ENCODE results near the gene MAD1L1.

Gene MAD1L1

GRCh38 chr7:2100278-2101208 lies 132.2 kb downstream of the MAD1L1 start:
- DNase-seq (ENCODE audit: insufficient read length) (peak; percentile 63), FAIRE-seq (peak; percentile 96)
- no peak for TF ChIP-seq TAF1 (IDR thresholded peaks at IDR 0.05; ENCODE audit: borderline replicate concordance, low read depth, low read length)

DNA sequence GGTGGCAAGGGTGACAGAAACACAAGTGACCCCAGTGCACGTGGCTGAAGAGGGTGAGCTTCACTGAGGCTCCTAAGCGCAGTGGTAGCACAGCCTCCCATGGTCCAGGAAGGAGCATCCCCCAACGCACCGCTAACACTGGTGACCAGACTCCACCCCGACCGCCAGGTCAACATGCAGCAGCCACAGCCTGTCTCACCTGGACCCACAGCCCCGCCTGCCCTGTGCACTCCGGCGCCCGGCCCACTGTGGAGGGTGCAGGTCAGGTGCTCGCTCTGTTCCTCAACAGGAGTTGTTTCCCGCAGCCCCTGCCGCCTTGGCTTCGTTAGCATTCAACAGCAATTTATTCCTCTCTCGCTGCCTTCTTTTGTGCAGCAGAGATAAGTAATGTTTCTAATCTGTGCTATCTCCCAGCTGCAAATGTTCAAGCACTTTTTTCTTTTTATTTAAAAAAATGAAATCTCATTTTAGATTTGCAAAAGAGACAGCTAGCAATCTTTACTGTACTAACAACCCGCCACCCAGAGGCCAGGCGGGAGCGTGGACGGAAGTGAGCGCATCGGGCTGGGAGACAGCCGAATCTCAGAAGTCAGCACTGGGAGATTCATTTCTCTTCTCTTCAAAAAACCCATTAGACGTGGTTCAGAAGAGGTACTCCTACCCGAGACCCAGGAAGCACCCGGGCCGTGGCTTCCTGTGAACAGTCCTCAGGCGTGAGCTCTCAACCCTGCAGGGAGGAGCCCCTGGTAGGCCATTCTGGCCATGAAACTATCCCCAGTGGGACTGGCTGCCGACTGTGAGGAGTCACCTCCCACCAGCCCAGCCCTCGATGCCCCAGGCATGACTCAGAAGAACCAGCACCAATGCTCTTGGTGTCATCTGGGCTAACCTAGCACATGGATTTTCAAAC lies 133.4 kb downstream of the MAD1L1 start:
- TF ChIP-seq TAF1 (IDR thresholded peaks at IDR 0.05; ENCODE audit: borderline replicate concordance, low read depth, low read length): no peak
- TF ChIP-seq POLR2AphosphoS5 (IDR thresholded peaks at IDR 0.05; ENCODE audit: low read depth, low read length): no peak
- TF ChIP-seq POLR2A (IDR thresholded peaks at IDR 0.05; ENCODE audit: low read depth, low read length): no peak
- DNase-seq (ENCODE audit: insufficient read length) (peak; percentile 50), FAIRE-seq (peak; percentile 71)

DNA sequence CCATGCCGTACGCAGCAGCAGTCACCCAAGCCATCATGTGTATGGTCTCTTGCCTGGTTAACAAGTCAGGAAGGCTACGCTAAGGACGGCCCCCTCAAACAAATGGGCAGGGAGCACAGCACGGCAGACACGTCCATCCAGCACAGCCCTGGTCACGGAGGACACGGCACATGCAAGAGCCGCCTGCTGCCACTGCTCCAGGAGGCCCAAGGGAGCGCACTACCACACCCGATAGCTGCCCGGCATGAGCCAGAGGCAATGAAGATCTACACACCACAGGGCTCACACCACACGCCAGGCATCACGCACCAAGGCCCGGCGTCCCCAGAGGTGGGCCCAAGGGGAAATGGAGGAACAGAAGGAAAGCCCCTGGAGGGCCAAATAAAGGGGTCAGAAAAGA lies 134.2 kb downstream of the MAD1L1 start:
- FAIRE-seq (no peak), DNase-seq (ENCODE audit: insufficient read length) (no peak)
- TF ChIP-seq POLR2A (IDR thresholded peaks at IDR 0.05; ENCODE audit: low read depth, low read length): no peak
- TF ChIP-seq TAF1 (IDR thresholded peaks at IDR 0.05; ENCODE audit: borderline replicate concordance, low read depth, low read length): no peak
- TF ChIP-seq POLR2AphosphoS5 (IDR thresholded peaks at IDR 0.05; ENCODE audit: low read depth, low read length): no peak

DNA sequence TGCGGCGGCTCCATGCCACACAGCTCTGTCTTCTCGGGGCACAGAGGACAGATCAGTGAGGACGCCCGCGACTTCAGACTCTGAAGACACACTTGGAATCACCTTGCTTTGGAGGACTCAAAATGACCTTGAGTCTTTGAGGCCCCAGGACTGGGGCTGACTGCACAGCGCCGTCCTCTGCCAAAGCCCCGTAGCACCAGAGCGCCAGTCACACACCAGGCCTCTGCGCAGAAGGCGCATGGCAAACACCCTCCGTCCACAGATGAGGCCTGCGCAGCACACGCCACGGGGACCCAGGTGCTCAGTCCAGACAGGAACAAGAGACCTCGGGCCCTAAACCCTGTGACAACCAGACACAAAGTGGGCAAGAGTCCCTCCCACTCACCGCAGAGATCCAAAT lies 134.7 kb downstream of the MAD1L1 start:
- no peak for DNase-seq (ENCODE audit: insufficient read length)
- TF ChIP-seq TAF1 (IDR thresholded peaks at IDR 0.05; ENCODE audit: borderline replicate concordance, low read depth, low read length): no peak
- no peak for FAIRE-seq

GRCh38 chr7:2097492-2097891 lies 135.3 kb downstream of the MAD1L1 start:
- DNase-seq (ENCODE audit: insufficient read length) (no peak), FAIRE-seq (no peak)
- no peak for TF ChIP-seq TAF1 (IDR thresholded peaks at IDR 0.05; ENCODE audit: borderline replicate concordance, low read depth, low read length)
- TF ChIP-seq POLR2AphosphoS5 (IDR thresholded peaks at IDR 0.05; ENCODE audit: low read depth, low read length): no peak
- no peak for TF ChIP-seq POLR2A (IDR thresholded peaks at IDR 0.05; ENCODE audit: low read depth, low read length)

- TF ChIP-seq POLR2AphosphoS5 (IDR thresholded peaks at IDR 0.05; ENCODE audit: low read depth, low read length): no peak
- no peak for TF ChIP-seq POLR2A (IDR thresholded peaks at IDR 0.05; ENCODE audit: low read depth, low read length)
- no peak for TF ChIP-seq TAF1 (IDR thresholded peaks at IDR 0.05; ENCODE audit: borderline replicate concordance, low read depth, low read length)
- DNase-seq (ENCODE audit: insufficient read length) (no peak), FAIRE-seq (no peak)
Measured at GRCh38 chr7:2096692-2097387, 135.9 kb downstream of the MAD1L1 start.

DNA sequence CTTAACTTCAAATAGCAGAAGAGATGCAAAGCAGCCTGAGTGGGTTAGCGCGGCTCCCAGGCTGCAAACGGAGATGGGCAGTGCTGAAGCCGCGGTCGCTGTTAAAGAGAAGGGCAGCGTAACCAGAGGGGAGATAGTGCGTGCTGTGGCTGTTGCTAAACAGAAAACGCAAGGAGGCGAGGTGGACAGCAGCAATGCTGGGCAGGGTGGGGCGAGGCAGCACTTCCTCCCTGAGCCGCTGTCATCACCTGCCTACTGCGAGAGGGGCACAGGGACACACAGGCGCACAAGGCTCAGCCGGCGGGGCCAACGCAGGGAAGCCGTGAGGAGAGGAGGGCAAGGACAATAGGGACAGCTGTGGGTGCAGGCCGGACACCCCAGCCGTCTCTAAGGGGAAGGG lies 137.3 kb downstream of the MAD1L1 start:
- FAIRE-seq (no peak), DNase-seq (ENCODE audit: insufficient read length) (no peak)
- no peak for TF ChIP-seq POLR2A (IDR thresholded peaks at IDR 0.05; ENCODE audit: low read depth, low read length)
- no peak for TF ChIP-seq TAF1 (IDR thresholded peaks at IDR 0.05; ENCODE audit: borderline replicate concordance, low read depth, low read length)
- no peak for TF ChIP-seq POLR2AphosphoS5 (IDR thresholded peaks at IDR 0.05; ENCODE audit: low read depth, low read length)

GRCh38 chr7:2094454-2095045 lies 138.2 kb downstream of the MAD1L1 start:
- no peak for DNase-seq (ENCODE audit: insufficient read length)
- no peak for TF ChIP-seq POLR2AphosphoS5 (IDR thresholded peaks at IDR 0.05; ENCODE audit: low read depth, low read length)
- no peak for TF ChIP-seq POLR2A (IDR thresholded peaks at IDR 0.05; ENCODE audit: low read depth, low read length)
- no peak for TF ChIP-seq TAF1 (IDR thresholded peaks at IDR 0.05; ENCODE audit: borderline replicate concordance, low read depth, low read length)
- no peak for FAIRE-seq

- TF ChIP-seq POLR2A (IDR thresholded peaks at IDR 0.05; ENCODE audit: low read depth, low read length) (no peak), POLR2AphosphoS5 (IDR thresholded peaks at IDR 0.05; ENCODE audit: low read depth, low read length) (no peak), TAF1 (IDR thresholded peaks at IDR 0.05; ENCODE audit: borderline replicate concordance, low read depth, low read length) (no peak)
- FAIRE-seq: no peak
- no peak for DNase-seq (ENCODE audit: insufficient read length)
Measured at GRCh38 chr7:2093843-2094220, 138.9 kb downstream of the MAD1L1 start.

DNA sequence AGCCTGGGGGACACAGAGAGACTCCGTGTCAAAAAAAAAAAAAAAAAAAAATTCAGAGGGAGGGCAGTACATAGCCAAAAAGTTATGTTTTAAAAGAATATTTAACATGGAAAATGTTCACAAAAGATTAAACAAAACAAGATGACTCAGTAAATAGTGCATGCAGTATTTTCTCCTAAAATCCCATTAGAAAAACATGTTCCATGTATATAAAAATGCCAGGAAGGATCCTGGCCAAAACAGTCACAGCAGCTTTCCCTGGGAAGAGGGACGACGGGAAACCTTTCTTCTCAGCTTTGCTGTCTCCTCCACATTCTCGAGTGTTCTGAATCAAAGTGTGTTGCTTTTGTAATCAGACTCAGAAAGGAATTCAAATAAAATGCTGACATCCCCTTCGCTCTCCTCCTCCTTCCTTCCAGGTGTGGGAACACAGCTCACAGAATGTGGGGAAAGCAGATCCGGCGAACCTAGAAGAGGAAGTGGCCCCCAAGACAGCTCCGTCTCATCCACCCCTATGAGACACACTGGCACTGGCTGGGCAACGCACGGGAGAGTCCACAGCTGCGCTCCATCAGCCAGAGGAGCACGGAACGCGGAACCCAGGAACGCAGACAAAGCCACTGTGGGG lies 139.4 kb downstream of the MAD1L1 start:
- DNase-seq (ENCODE audit: insufficient read length) (no peak), FAIRE-seq (no peak)
- no peak for TF ChIP-seq POLR2A (IDR thresholded peaks at IDR 0.05; ENCODE audit: low read depth, low read length)
- no peak for TF ChIP-seq POLR2AphosphoS5 (IDR thresholded peaks at IDR 0.05; ENCODE audit: low read depth, low read length)
- no peak for TF ChIP-seq TAF1 (IDR thresholded peaks at IDR 0.05; ENCODE audit: borderline replicate concordance, low read depth, low read length)
